HEK293T (cell line): ENCODE measurements around the gene TARBP2.

ENCODE experiments used
- CTCF ChIA-PET: fragments of 350-600 bp; formaldehyde crosslinking; extraction: SDS; loops from one replicate; lab custom pipeline; 2021; ENCODE audit warnings: antibody characterized with exemption, inconsistent platforms; lab: Yijun Ruan, JAX
- POLR2A ChIA-PET: fragments of 350-600 bp; formaldehyde crosslinking; extraction: SDS; loops from one replicate; lab custom pipeline; 2020; ENCODE audit warnings: antibody characterized with exemption, inconsistent platforms; lab: Yijun Ruan, JAX
- DNase-seq: peaks from one replicate; pipeline ENCODE4 v3.0.0; 2012; ENCODE audit warnings: mixed read lengths; ENCODE audit errors: extremely low spot score
- ARNT ChIP-seq: fragments of 450-650 bp; IDR thresholded peaks from 2 replicates; pipeline ENCODE4 v1.6.1; 2017; ENCODE audit warnings: mild to moderate bottlenecking
- BHLHE40 ChIP-seq: fragments of 450-650 bp; IDR thresholded peaks from 2 replicates; pipeline ENCODE4 v1.6.1; 2016; ENCODE audit warnings: mild to moderate bottlenecking, moderate library complexity, borderline replicate concordance
- CTBP1 ChIP-seq: fragments of 450-650 bp; IDR thresholded peaks from 2 replicates; pipeline ENCODE4 v1.6.1; 2016; ENCODE audit warnings: borderline replicate concordance
- ELF4 ChIP-seq: fragments of 450-650 bp; IDR thresholded peaks from 2 replicates; pipeline ENCODE4 v1.6.1; 2017; ENCODE audit warnings: antibody characterized with exemption
- FOXA1 ChIP-seq: fragments of 450-650 bp; IDR thresholded peaks from 2 replicates; pipeline ENCODE4 v1.6.1; 2016; ENCODE audit warnings: mild to moderate bottlenecking
- FOXK2 ChIP-seq: fragments of 450-650 bp; IDR thresholded peaks from 2 replicates; pipeline ENCODE4 v1.6.1; 2016; ENCODE audit warnings: mild to moderate bottlenecking
- FOXM1 ChIP-seq: fragments of 450-650 bp; IDR thresholded peaks from 2 replicates; pipeline ENCODE4 v1.6.1; 2017; ENCODE audit warnings: mild to moderate bottlenecking, borderline replicate concordance
- HDGF ChIP-seq: fragments of 450-650 bp; IDR thresholded peaks from 2 replicates; pipeline ENCODE4 v1.6.1; 2017; ENCODE audit warnings: antibody characterized with exemption, borderline replicate concordance
- L3MBTL2 ChIP-seq: fragments of 450-650 bp; conservative IDR thresholded peaks from 2 replicates; pipeline ENCODE4 v1.6.1; 2016; ENCODE audit warnings: mild to moderate bottlenecking
- LEF1 ChIP-seq: fragments of 450-650 bp; IDR thresholded peaks from 2 replicates; pipeline ENCODE4 v1.6.1; 2017; ENCODE audit warnings: mild to moderate bottlenecking, borderline replicate concordance
- NFRKB ChIP-seq: fragments of 450-650 bp; IDR thresholded peaks from 2 replicates; pipeline ENCODE4 v1.6.1; 2016; ENCODE audit warnings: mild to moderate bottlenecking, moderate library complexity
- SP1 ChIP-seq: fragments of 450-650 bp; IDR thresholded peaks from 2 replicates; pipeline ENCODE4 v1.6.1; 2017
- SUZ12 ChIP-seq: fragments of 450-650 bp; IDR thresholded peaks from 2 replicates; pipeline ENCODE4 v1.6.1; 2016; ENCODE audit warnings: mild to moderate bottlenecking
- TARDBP ChIP-seq: fragments of 450-650 bp; IDR thresholded peaks from 2 replicates; pipeline ENCODE4 v1.6.1; 2016
- ZNF384 ChIP-seq: fragments of 450-650 bp; IDR thresholded peaks from 2 replicates; pipeline ENCODE4 v1.6.1; 2016
- TF ChIP-seq, protein P1 (sequence below): fragments of 450-650 bp; IDR thresholded peaks from 2 replicates; pipeline ENCODE4 v1.6.1; 2016

TARBP2 gene

DNA sequence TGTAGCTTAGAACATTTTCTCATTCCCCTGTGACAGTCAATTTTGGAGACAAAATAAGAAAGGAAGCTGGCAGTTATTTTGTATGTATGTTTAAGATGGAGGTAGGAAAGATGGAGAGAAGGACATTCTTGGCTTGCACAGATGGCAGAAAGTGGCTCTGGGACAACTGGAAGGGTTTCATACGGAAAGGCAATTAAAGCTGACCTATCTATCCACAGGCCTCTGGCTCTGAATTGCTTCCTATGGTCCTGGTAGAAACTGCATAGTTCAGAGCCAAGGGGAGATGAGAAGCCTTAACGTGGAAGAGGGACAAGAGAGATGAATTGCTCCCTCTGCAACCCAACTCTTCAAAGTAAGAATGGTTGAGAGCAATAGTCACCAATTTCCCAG is 14.2 kb downstream of the TARBP2 start:
- CTCF ChIA-PET: interaction anchor here (0.6 kb wide), 2 partner anchors 193 to 194 kb away, joined by 3 read pairs; no protein-coding TSS in a partner anchor
- POLR2A ChIA-PET: interaction anchor here (2.2 kb wide), 1 partner anchor 14 kb away, joined by 8 read pairs; the partner anchor contains the start of gene TARBP2
- no peak for TF ChIP-seq ARNT
- no peak for TF ChIP-seq ZNF384
- no peak for TF ChIP-seq ELF4
- TF ChIP-seq TARDBP: no peak
- no peak for TF ChIP-seq SP1
- TF ChIP-seq L3MBTL2: no peak
- no peak for TF ChIP-seq FOXM1
- TF ChIP-seq, protein P1, sequence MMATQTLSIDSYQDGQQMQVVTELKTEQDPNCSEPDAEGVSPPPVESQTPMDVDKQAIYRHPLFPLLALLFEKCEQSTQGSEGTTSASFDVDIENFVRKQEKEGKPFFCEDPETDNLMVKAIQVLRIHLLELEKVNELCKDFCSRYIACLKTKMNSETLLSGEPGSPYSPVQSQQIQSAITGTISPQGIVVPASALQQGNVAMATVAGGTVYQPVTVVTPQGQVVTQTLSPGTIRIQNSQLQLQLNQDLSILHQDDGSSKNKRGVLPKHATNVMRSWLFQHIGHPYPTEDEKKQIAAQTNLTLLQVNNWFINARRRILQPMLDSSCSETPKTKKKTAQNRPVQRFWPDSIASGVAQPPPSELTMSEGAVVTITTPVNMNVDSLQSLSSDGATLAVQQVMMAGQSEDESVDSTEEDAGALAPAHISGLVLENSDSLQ: no peak
- TF ChIP-seq FOXK2: no peak
- TF ChIP-seq LEF1: no peak

GRCh38 chr12:53516758-53517455 is 15.8 kb downstream of the TARBP2 start:
- no peak for DNase-seq
- POLR2A ChIA-PET: interaction anchor here (2.2 kb wide), 1 partner anchor 16 kb away, joined by 8 read pairs; the partner anchor contains the start of gene TARBP2
- TF ChIP-seq SUZ12: no peak
- no peak for TF ChIP-seq ELF4
- no peak for TF ChIP-seq NFRKB
- TF ChIP-seq ARNT: no peak
- TF ChIP-seq BHLHE40: no peak
- TF ChIP-seq FOXM1: no peak
- TF ChIP-seq, protein P1: no peak
- TF ChIP-seq L3MBTL2: no peak
- TF ChIP-seq HDGF: no peak
- no peak for TF ChIP-seq FOXK2
- TF ChIP-seq LEF1: no peak
- TF ChIP-seq ZNF384: no peak
- TF ChIP-seq CTBP1: no peak
- TF ChIP-seq FOXA1: no peak
- TF ChIP-seq SP1: no peak
- TF ChIP-seq TARDBP: no peak
- CTCF ChIA-PET: no interaction called here

More for the DNA sequence above, 14.2 kb downstream of the TARBP2 start:
- no peak for DNase-seq

DNA sequence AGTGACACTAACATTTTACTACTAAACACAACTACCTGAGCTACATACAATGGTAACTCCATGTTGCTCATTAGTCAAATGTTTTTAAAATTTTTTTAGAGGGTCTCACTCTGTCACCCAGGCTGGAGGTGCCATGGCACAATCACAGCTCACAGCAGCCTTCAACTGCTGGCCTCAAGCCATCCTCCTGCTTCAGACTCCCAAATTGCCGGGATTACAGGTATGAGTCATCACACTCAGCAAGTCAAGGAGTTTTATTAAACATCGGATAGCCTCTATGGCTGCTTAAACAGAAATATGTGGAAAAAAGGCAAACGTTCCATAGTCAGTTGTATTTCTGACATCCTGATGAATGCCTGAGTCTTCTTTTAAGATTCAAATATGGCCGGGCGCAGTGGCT is 17.3 kb downstream of the TARBP2 start:
- POLR2A ChIA-PET: interaction anchor here (1.5 kb wide), 1 partner anchor 17 kb away, joined by 6 read pairs; the partner anchor contains the start of gene TARBP2
- TF ChIP-seq SP1: no peak
- no peak for TF ChIP-seq NFRKB
- no peak for TF ChIP-seq ELF4
- no peak for TF ChIP-seq FOXK2
- TF ChIP-seq CTBP1: no peak
- TF ChIP-seq FOXM1: no peak
- no peak for TF ChIP-seq LEF1

GRCh38 chr12:53523131-53523530 is 22.0 kb downstream of the TARBP2 start:
- POLR2A ChIA-PET: no interaction called here
- TF ChIP-seq NFRKB: no peak
- no peak for TF ChIP-seq SP1
- no peak for TF ChIP-seq ARNT
- no peak for TF ChIP-seq FOXM1
- no peak for TF ChIP-seq LEF1
- TF ChIP-seq SUZ12: no peak
- no peak for TF ChIP-seq CTBP1
- no peak for TF ChIP-seq TARDBP
- no peak for TF ChIP-seq L3MBTL2
- TF ChIP-seq ELF4: no peak
- TF ChIP-seq BHLHE40: no peak
- TF ChIP-seq, protein P1: no peak
- no peak for TF ChIP-seq FOXK2
- TF ChIP-seq ZNF384: no peak
- no peak for TF ChIP-seq HDGF
- no peak for TF ChIP-seq FOXA1
- no peak for DNase-seq
- CTCF ChIA-PET: no interaction called here

More for the DNA sequence above, 17.3 kb downstream of the TARBP2 start:
- CTCF ChIA-PET: no interaction called here
- DNase-seq: no peak

DNA sequence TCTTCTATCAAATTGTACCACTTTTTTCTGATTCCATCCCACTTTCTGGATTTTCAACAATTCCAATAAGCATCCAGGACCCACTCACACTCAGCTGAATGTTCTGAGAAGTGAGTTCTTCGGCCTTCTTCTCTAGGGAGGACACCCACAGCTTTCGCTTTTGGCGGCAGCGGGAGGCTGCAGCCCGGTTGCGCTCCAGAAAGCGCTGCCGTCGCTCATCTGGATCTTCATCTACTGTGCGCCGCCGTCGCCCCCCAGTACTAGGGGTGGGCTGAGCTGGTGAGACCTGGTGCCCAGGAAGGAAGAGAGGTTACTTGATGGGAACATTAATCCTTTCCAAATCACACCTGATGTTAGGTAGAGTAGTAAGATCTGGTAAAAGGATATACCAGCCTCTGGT is 23.4 kb downstream of the TARBP2 start:
- ChIA-PET CTCF (no interaction called here), POLR2A (no interaction called here)
- TF ChIP-seq FOXK2 (no peak), LEF1 (no peak)

GRCh38 chr12:53530061-53530460 is 29.0 kb downstream of the TARBP2 start:
- POLR2A ChIA-PET: no interaction called here
- CTCF ChIA-PET: no interaction called here
- TF ChIP-seq HDGF (no peak), LEF1 (no peak), SP1 (no peak), ZNF384 (no peak)
- DNase-seq: no peak

More for the DNA sequence above, 23.4 kb downstream of the TARBP2 start:
- no peak for DNase-seq
